OCI-LY3 (cell line): ENCODE results near the gene ABCG1.

Source experiments
- H2AFZ ChIP-seq: fragments of 200-600, 300-600 bp; shearing (Covaris generic); 2 replicates; pipeline ENCODE4 v1.6.0; 2014; ENCODE audit warnings: antibody characterized with exemption, low read depth, low read length
- H3K27ac ChIP-seq: fragments of 200-600, 300-600 bp; sonication (generic); 2 replicates; pipeline ENCODE4 v1.5.1; 2014; ENCODE audit warnings: mild to moderate bottlenecking, low read length, moderate library complexity, mixed read lengths
- H3K27me3 ChIP-seq: fragments of 200-600, 300-600 bp; sonication (generic); 2 replicates; pipeline ENCODE4 v1.6.1; 2014; ENCODE audit warnings: low read depth, low read length, mixed read lengths
- H3K36me3 ChIP-seq: fragments of 200-600, 300-600 bp; sonication (generic); replicated peaks from 2 replicates; pipeline ENCODE3; 2014; ENCODE audit warnings: low read depth, low read length, mixed read lengths
- H3K4me1 ChIP-seq: fragments of 300-600, 200-600 bp; sonication (generic); 2 replicates; pipeline ENCODE4 v1.6.1; 2014; ENCODE audit warnings: low read length, mixed read lengths
- H3K4me2 ChIP-seq: fragments of 200-600, 300-600 bp; sonication (generic); 2 replicates; pipeline ENCODE4 v1.6.1; 2014; ENCODE audit warnings: low read length, mixed read lengths
- H3K4me3 ChIP-seq: fragments of 300-600, 200-600 bp; sonication (generic); 2 replicates; pipeline ENCODE4 v1.5.1; 2014; ENCODE audit warnings: antibody characterized with exemption, mild to moderate bottlenecking, low read length, moderate library complexity
- H3K79me2 ChIP-seq: fragments of 300-600, 200-600 bp; shearing (Covaris generic); 2 replicates; pipeline ENCODE4 v1.6.1; 2014; ENCODE audit warnings: mild to moderate bottlenecking, low read length, mixed read lengths
- H3K9ac ChIP-seq: fragments of 300-600, 200-600 bp; shearing (Covaris generic); 2 replicates; pipeline ENCODE4 v1.6.0; 2014; ENCODE audit warnings: mild to moderate bottlenecking, low read length, moderate library complexity
- H3K9me3 ChIP-seq: fragments of 200-600, 300-600 bp; shearing (Covaris generic); 2 replicates; pipeline ENCODE4 v1.6.1; 2014; ENCODE audit warnings: low read length, mixed read lengths; ENCODE audit not compliant: insufficient read depth
- H4K20me1 ChIP-seq: fragments of 200-600, 300-600 bp; sonication (generic); 2 replicates; pipeline ENCODE4 v1.6.1; 2016; ENCODE audit warnings: low read length, mixed read lengths; ENCODE audit not compliant: insufficient read depth
- CTCF ChIP-seq: fragments of 200-600, 300-600 bp; sonication (generic); IDR thresholded peaks from 2 replicates; pipeline ENCODE4 v1.5.1; 2014; ENCODE audit warnings: antibody characterized with exemption, low read length, low read depth
- EZH2phosphoT487 ChIP-seq: fragments of 200-600 bp; shearing (Covaris generic); IDR thresholded peaks from 2 replicates; pipeline ENCODE4 v1.6.1; 2018; ENCODE audit warnings: antibody characterized with exemption, mixed run types, low read depth

ABCG1 gene

DNA sequence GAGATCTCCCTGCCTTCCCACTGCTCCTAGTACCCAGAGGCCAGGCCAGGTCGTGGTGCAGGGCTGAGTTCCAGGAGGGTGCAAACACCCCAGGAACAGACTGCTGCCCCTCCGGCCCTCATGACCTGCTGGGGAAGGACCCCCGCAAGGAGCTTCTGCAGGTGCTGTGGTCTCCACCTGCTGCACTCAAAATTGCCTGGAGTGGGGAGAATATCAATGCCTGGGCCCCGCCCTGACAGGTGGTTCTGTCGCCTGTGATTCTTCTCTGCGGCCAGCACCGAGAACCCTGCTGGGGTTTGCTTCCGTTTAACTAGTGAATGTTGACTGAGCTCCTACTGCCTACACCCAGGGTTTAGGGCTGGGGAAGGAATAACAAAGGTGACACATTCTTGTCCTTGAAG is 98.4 kb downstream of the ABCG1 start:
- H3K4me1 ChIP-seq = no peaks in the 10 kb centered on the region
- H2AFZ ChIP-seq = no peak overlapping the region
- H4K20me1 ChIP-seq = no peaks in the 10 kb centered on the region
- no peaks in the 10 kb centered on the region for H3K9me3 ChIP-seq
- TF ChIP-seq EZH2phosphoT487 (no peak), CTCF (no peak)
- H3K27ac ChIP-seq = no peak overlapping the region
- no peak overlapping the region for H3K9ac ChIP-seq
- no peak overlapping the region for H3K4me3 ChIP-seq
- H3K4me2 ChIP-seq = no peak overlapping the region
- peaks cover 7% of the 10 kb centered on the region for H3K27me3 ChIP-seq
- no peaks in the 10 kb centered on the region for H3K79me2 ChIP-seq
- no peaks in the 10 kb centered on the region for H3K36me3 ChIP-seq

- Histone ChIP-seq H3K9me3 (no peaks in the 10 kb centered on the region), H2AFZ (no peak overlapping the region), H3K9ac (no peak overlapping the region), H3K27ac (no peak overlapping the region), H4K20me1 (no peaks in the 10 kb centered on the region), H3K27me3 (peaks cover 11% of the 10 kb centered on the region), H3K4me1 (no peaks in the 10 kb centered on the region), H3K4me3 (no peak overlapping the region), H3K79me2 (no peaks in the 10 kb centered on the region), H3K36me3 (no peaks in the 10 kb centered on the region), H3K4me2 (no peak overlapping the region)
- TF ChIP-seq EZH2phosphoT487 = no peak
- no peak for TF ChIP-seq CTCF
Measured at GRCh38 chr21:42317826-42318746, 99.1 kb downstream of the ABCG1 start.

GRCh38 chr21:42319376-42319775 is 100.4 kb downstream of the ABCG1 start:
- Histone ChIP-seq H3K27ac (no peak overlapping the region), H3K9ac (no peak overlapping the region), H2AFZ (no peak overlapping the region)

More at GRCh38 chr21:42319376-42319775, 100.4 kb downstream of the ABCG1 start:
- H3K27me3 ChIP-seq = peaks cover 15% of the 10 kb centered on the region
- no peaks in the 10 kb centered on the region for H3K79me2 ChIP-seq
- TF ChIP-seq CTCF (no peak), EZH2phosphoT487 (no peak)
- no peaks in the 10 kb centered on the region for H3K36me3 ChIP-seq
- no peaks in the 10 kb centered on the region for H3K4me1 ChIP-seq
- H3K4me3 ChIP-seq = no peak overlapping the region
- no peak overlapping the region for H3K4me2 ChIP-seq
- no peaks in the 10 kb centered on the region for H3K9me3 ChIP-seq
- H4K20me1 ChIP-seq = no peaks in the 10 kb centered on the region
